PFSK-1 (cell line): Measurements from ENCODE around the gene POU6F2.

ENCODE experiments used
- TAF1 ChIP-seq: IDR thresholded peaks from 2 replicates; pipeline ENCODE4 v1.6.1; 2012; ENCODE audit warnings: low read length, control low read depth, borderline replicate concordance; ENCODE audit not compliant: insufficient read depth
- TF ChIP-seq, protein P1 (sequence below), 2 experiments: IDR thresholded peaks; 2 replicates each; pipeline versions ENCODE4 v1.6.1 to v1.8.0; 2011 to 2012; ENCODE audit warnings: low read depth in 2 of 2, low read length in 2 of 2, control low read depth in 1 of 2, inconsistent platforms in 1 of 2, mild to moderate bottlenecking in 1 of 2, moderate library complexity in 1 of 2; ENCODE audit not compliant: insufficient read depth in 1 of 2

- TF ChIP-seq, protein P1, sequence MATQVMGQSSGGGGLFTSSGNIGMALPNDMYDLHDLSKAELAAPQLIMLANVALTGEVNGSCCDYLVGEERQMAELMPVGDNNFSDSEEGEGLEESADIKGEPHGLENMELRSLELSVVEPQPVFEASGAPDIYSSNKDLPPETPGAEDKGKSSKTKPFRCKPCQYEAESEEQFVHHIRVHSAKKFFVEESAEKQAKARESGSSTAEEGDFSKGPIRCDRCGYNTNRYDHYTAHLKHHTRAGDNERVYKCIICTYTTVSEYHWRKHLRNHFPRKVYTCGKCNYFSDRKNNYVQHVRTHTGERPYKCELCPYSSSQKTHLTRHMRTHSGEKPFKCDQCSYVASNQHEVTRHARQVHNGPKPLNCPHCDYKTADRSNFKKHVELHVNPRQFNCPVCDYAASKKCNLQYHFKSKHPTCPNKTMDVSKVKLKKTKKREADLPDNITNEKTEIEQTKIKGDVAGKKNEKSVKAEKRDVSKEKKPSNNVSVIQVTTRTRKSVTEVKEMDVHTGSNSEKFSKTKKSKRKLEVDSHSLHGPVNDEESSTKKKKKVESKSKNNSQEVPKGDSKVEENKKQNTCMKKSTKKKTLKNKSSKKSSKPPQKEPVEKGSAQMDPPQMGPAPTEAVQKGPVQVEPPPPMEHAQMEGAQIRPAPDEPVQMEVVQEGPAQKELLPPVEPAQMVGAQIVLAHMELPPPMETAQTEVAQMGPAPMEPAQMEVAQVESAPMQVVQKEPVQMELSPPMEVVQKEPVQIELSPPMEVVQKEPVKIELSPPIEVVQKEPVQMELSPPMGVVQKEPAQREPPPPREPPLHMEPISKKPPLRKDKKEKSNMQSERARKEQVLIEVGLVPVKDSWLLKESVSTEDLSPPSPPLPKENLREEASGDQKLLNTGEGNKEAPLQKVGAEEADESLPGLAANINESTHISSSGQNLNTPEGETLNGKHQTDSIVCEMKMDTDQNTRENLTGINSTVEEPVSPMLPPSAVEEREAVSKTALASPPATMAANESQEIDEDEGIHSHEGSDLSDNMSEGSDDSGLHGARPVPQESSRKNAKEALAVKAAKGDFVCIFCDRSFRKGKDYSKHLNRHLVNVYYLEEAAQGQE (IDR thresholded peaks at IDR 0.05; ENCODE audit: insufficient read depth in 1 of 2, low read depth in 2 of 2, low read length in 2 of 2), result no peak
- no peak for TF ChIP-seq TAF1
Observed at GRCh38 chr7:39383136-39383535, 405.4 kb downstream of the POU6F2 start.
